ENCODE measurements around the gene DHCR24.

GRCh38 chr1:54844564-54844963 lies 42.4 kb downstream of the DHCR24 start:
- TF ChIP-seq, protein P1, sequence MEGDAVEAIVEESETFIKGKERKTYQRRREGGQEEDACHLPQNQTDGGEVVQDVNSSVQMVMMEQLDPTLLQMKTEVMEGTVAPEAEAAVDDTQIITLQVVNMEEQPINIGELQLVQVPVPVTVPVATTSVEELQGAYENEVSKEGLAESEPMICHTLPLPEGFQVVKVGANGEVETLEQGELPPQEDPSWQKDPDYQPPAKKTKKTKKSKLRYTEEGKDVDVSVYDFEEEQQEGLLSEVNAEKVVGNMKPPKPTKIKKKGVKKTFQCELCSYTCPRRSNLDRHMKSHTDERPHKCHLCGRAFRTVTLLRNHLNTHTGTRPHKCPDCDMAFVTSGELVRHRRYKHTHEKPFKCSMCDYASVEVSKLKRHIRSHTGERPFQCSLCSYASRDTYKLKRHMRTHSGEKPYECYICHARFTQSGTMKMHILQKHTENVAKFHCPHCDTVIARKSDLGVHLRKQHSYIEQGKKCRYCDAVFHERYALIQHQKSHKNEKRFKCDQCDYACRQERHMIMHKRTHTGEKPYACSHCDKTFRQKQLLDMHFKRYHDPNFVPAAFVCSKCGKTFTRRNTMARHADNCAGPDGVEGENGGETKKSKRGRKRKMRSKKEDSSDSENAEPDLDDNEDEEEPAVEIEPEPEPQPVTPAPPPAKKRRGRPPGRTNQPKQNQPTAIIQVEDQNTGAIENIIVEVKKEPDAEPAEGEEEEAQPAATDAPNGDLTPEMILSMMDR (IDR thresholded peaks at IDR 0.05) = no peak
- no peak for TF ChIP-seq POLR2A (IDR thresholded peaks at IDR 0.05)
- TF ChIP-seq POLR2AphosphoS5 (IDR thresholded peaks at IDR 0.05) = no peak
